Neural cell (in vitro differentiated cells): ENCODE data around the gene PRPS1L1.

Experiments
- SMC3 ChIP-seq: fragments of 450-650 bp; conservative IDR thresholded peaks from 2 replicates; pipeline ENCODE4 v1.6.1; 2014; ENCODE audit warnings: antibody characterized with exemption, mild to moderate bottlenecking, moderate library complexity; ENCODE audit not compliant: poor library complexity
- TF ChIP-seq, protein P1 (sequence below): fragments of 450-650 bp; IDR thresholded peaks from 2 replicates; pipeline ENCODE4 v1.5.1; 2014; ENCODE audit warnings: antibody characterized with exemption, mild to moderate bottlenecking, moderate library complexity; ENCODE audit not compliant: poor library complexity, severe bottlenecking

DNA sequence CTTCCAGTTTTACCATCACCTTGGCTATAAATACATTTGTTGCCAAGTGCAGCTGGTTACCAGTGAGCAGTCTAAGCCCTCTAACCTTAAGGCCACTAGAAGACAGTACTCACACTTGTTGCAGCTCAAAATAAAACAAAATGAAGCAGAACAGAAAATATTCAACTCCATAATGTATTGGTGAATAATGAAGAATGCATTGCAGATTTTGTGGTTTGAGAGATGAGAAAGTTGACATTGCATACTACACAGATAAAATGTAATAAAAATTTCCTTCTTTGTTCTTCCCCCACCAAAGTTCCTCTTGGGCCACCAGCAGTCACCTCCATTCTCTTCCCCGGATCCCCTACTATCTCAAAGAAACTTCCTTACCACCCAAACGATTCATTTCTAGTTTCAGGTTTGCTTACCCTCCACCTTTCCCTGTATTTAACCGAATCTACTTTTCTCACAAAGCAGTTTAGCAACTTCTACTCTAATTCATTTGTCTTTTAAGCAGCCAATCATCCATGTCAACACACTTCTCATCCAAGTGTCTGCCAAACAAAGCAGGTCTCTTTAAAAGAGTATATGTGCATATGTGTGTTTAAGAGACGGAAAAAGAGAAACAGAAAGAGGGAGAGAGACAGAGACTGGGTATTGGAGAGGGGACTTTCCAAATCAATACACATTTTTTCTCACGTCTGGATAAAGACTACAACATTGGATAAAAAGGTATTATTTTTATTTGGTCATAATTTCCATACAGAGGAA lies 35.7 kb upstream of the PRPS1L1 start:
- TF ChIP-seq, protein P1, sequence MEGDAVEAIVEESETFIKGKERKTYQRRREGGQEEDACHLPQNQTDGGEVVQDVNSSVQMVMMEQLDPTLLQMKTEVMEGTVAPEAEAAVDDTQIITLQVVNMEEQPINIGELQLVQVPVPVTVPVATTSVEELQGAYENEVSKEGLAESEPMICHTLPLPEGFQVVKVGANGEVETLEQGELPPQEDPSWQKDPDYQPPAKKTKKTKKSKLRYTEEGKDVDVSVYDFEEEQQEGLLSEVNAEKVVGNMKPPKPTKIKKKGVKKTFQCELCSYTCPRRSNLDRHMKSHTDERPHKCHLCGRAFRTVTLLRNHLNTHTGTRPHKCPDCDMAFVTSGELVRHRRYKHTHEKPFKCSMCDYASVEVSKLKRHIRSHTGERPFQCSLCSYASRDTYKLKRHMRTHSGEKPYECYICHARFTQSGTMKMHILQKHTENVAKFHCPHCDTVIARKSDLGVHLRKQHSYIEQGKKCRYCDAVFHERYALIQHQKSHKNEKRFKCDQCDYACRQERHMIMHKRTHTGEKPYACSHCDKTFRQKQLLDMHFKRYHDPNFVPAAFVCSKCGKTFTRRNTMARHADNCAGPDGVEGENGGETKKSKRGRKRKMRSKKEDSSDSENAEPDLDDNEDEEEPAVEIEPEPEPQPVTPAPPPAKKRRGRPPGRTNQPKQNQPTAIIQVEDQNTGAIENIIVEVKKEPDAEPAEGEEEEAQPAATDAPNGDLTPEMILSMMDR, result no peak
- no peak for TF ChIP-seq SMC3
